SK-N-MC (cell line): ENCODE measurements around the gene CACNA1A.

Experiments used
- DNase-seq: peaks from one replicate; pipeline ENCODE4 v3.0.0-alpha.2; 2011; ENCODE audit warnings: low read depth, low spot score
- H3K27ac ChIP-seq: fragments of 200-600 bp; sonication (generic); 2 replicates; pipeline ENCODE4 v1.5.1; 2016; ENCODE audit warnings: mixed run types
- H3K36me3 ChIP-seq: fragments of 200-600 bp; sonication (generic); 2 replicates; pipeline ENCODE4 v1.6.1; 2017; ENCODE audit warnings: antibody characterized with exemption, low read length, mixed read lengths; ENCODE audit not compliant: insufficient read depth
- H3K4me3 ChIP-seq: fragments of 200-600 bp; sonication (generic); 2 replicates; pipeline ENCODE4 v1.5.1; 2016
- H3K9ac ChIP-seq: fragments of 200-600 bp; sonication (generic); 2 replicates; pipeline ENCODE4 v1.8.0; 2017; ENCODE audit warnings: mixed run types, mixed read lengths; ENCODE audit not compliant: insufficient read length
- H3K9me3 ChIP-seq: fragments of 200-600 bp; sonication (generic); 2 replicates; pipeline ENCODE4 v1.6.1; 2017; ENCODE audit warnings: low read depth, mild to moderate bottlenecking, antibody characterized with exemption, low read length, moderate library complexity, mixed read lengths
- EZH2 ChIP-seq: fragments of 200-600 bp; sonication (generic); IDR thresholded peaks from one replicate; pipeline ENCODE4 v1.6.1; 2017; ENCODE audit warnings: antibody characterized with exemption
- FOXP2 ChIP-seq: optimal IDR thresholded peaks from 2 replicates; pipeline ENCODE3; 2011; ENCODE audit warnings: mild to moderate bottlenecking, moderate library complexity; ENCODE audit not compliant: insufficient read depth; ENCODE audit errors: extremely low read length, control extremely low read depth
- POLR2AphosphoS5 ChIP-seq: IDR thresholded peaks from 2 replicates; pipeline ENCODE4 v1.6.1; 2012; ENCODE audit warnings: mild to moderate bottlenecking, low read depth, low read length, borderline replicate concordance

CACNA1A gene

DNA sequence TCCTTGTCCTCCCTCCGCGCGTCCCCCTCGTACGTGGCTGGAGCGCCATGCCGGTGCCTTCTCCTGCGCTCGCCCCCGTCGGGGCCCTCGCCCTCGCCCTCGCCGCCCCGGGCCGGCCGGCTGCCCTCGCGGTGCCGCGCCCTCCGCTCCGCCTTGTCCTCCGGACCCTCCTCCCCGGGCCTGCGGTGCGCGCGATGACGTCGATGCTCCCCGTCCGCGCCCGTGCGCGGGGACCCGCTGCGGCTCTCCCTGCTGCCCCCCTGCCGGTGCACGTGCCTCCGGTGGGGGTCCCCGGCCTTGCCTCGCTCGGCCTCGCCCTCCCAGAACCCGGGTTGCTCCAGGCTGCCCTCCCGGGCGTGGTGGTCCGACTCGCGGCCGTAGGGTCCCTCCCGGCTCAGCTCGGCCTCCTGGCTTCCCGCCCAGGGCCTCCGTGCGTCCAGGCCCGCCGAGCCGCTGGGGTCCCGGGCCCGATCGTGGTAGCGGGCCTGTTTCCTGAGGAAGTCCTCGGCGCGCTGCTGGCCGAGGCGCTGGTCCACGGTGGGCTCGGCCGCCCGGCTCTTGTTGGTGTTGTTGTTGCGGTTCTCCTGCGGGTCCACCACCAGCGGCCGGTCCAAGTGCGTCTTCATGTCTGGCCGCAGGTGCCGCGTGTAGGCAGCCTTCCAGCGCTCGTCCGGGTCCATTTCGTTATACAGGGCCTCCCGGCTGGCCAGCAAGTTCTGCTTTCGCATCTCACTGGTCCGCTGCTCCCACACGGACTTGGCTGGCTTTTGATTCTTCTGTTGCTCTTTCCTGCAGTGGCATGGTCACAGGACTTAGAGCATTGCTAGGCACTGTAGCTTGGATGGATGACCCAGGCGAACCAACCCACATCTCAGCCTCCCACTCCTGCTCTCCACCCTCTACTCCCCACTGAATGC is 207.5 kb downstream of the CACNA1A start:
- no peak for DNase-seq
- Histone ChIP-seq H3K4me3 (no peak overlapping the region), H3K36me3 (no peaks in the 10 kb centered on the region), H3K27ac (no peak overlapping the region), H3K9ac (no peak overlapping the region), H3K9me3 (no peaks in the 10 kb centered on the region)
- no peak for TF ChIP-seq POLR2AphosphoS5
- no peak for TF ChIP-seq FOXP2
- no peak for TF ChIP-seq EZH2

DNA sequence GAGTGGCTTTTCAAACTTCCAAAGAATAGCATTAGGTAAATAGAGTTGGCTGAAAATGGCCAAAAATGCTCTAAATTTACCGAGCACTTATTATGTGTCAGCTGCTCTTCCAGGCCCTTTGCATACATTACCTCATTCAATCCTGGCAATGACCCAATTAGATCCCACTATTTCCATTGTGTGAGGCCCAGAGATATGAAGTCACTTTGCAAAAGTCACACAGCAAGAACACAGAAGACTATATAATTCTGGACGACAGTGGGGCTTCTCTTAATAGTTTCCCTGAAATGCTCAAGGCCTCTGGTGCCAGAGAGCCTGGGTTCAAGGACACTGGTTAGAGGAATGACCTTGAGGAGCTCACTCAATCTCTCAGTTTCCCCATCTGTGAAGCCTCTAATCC is 209.3 kb downstream of the CACNA1A start:
- no peaks in the 10 kb centered on the region for H3K36me3 ChIP-seq
- H3K9ac ChIP-seq: no peak overlapping the region
- H3K4me3 ChIP-seq: no peak overlapping the region
- no peak for DNase-seq
- TF ChIP-seq FOXP2: no peak
- no peak for TF ChIP-seq POLR2AphosphoS5
- TF ChIP-seq EZH2: no peak
- H3K27ac ChIP-seq: no peak overlapping the region
- H3K9me3 ChIP-seq: no peaks in the 10 kb centered on the region

DNA sequence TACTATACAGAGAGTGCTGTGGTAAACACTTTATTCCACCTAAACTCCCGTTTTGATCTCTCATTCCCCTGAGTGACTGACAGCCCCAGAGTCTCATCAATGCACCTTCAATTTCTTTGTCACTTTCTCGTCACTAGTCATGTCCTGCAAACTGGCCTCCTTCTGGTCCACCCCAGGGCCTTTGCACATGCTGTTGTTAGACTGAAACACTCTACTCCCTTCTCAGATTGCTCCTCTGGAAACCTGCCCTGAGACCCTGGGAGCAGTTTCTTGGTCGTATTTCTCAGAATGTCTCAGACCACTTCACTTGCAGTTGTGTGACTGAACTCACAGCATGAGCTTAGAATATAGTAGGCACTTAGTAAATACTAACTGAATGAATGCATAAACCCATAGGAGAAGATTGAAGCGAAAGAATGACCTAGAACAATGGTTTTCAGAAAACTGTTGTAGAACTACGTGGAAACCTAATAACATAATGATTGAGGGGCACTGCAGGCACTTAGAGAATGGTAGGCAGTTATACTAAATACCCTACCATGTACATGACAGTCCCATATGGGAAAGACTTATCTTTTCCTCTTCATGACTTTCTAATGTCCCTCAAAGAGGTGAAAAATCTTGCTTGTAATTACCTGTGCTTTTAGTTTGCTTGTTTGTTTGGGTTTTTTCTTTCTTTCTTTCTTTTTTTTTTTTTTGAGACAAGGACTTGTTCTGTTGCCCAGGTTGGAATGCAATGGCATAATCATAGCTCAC is 211.3 kb downstream of the CACNA1A start:
- no peak overlapping the region for H3K9ac ChIP-seq
- H3K4me3 ChIP-seq: no peak overlapping the region
- TF ChIP-seq FOXP2: no peak
- TF ChIP-seq POLR2AphosphoS5: no peak
- TF ChIP-seq EZH2: no peak
- H3K36me3 ChIP-seq: no peaks in the 10 kb centered on the region
- no peak overlapping the region for H3K27ac ChIP-seq
- no peak for DNase-seq
- no peaks in the 10 kb centered on the region for H3K9me3 ChIP-seq

DNA sequence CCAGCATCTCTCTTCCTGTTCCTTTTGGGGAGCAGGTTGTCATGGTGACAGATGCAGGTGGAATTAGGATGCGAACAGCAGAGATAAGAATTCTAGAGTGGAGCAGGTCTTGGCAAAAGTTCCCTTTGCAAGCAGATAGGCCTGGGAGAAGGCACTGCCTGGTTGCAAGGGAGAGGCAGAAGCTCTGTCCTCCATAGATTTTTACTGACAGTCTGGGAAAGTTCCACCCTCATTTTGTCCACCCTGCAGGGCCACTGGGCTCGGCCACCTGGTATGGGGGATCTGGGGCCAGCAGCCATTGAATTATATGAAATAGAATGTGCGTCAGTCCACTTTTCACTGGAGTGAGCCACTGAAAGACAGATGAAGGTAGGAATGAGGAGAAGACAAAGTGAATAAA is 214.4 kb downstream of the CACNA1A start:
- no peak overlapping the region for H3K27ac ChIP-seq
- no peak overlapping the region for H3K9ac ChIP-seq
- H3K9me3 ChIP-seq: no peaks in the 10 kb centered on the region
- H3K4me3 ChIP-seq: no peak overlapping the region
- H3K36me3 ChIP-seq: no peaks in the 10 kb centered on the region
- no peak for DNase-seq
- TF ChIP-seq POLR2AphosphoS5 (no peak), EZH2 (no peak), FOXP2 (no peak)

DNA sequence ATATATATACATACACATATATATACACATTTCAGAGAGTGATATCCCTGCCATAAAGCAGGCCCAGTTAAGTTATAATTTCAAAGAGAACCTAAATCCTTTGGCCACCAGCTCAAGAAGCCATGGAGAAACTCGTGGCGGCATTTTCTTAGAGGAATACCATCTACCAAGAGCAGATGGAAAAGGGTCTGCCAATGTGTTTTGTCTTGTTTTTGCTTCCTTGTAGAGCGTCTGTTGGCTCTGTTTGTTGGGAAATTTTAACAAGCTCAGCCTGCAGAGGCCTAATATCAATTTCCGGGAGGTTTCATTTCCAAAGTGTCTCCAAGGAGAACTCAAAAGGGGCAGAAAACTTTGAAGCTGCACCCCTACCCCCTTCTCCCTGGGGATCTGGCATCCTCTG is 215.5 kb downstream of the CACNA1A start:
- no peak for DNase-seq
- Histone ChIP-seq H3K9me3 (no peaks in the 10 kb centered on the region), H3K36me3 (no peaks in the 10 kb centered on the region), H3K9ac (no peak overlapping the region), H3K27ac (no peak overlapping the region), H3K4me3 (no peak overlapping the region)
- TF ChIP-seq POLR2AphosphoS5 (no peak), EZH2 (no peak), FOXP2 (no peak)

DNA sequence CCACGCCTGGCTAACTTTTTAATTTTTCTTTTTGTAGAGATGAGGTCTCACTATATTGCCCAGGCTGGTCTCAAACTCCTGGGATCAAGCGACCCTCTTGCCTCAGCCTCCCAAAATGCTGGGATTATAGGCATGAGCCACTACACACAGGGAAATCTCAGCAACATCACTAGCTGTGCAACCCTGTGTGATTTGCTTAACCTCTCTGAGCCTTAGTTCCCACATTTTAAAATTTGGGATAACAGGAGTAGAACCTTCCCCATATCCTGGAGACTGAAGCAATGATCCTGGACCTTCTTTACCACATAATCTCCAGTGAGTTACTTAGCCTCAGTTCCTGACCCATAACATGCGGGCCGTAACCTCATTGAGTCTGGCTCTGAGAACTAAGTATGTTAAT is 217.0 kb downstream of the CACNA1A start:
- Histone ChIP-seq H3K27ac (no peak overlapping the region), H3K9ac (no peak overlapping the region), H3K4me3 (no peak overlapping the region), H3K36me3 (no peaks in the 10 kb centered on the region), H3K9me3 (no peaks in the 10 kb centered on the region)
- DNase-seq: no peak
- TF ChIP-seq FOXP2: no peak
- no peak for TF ChIP-seq POLR2AphosphoS5
- no peak for TF ChIP-seq EZH2

DNA sequence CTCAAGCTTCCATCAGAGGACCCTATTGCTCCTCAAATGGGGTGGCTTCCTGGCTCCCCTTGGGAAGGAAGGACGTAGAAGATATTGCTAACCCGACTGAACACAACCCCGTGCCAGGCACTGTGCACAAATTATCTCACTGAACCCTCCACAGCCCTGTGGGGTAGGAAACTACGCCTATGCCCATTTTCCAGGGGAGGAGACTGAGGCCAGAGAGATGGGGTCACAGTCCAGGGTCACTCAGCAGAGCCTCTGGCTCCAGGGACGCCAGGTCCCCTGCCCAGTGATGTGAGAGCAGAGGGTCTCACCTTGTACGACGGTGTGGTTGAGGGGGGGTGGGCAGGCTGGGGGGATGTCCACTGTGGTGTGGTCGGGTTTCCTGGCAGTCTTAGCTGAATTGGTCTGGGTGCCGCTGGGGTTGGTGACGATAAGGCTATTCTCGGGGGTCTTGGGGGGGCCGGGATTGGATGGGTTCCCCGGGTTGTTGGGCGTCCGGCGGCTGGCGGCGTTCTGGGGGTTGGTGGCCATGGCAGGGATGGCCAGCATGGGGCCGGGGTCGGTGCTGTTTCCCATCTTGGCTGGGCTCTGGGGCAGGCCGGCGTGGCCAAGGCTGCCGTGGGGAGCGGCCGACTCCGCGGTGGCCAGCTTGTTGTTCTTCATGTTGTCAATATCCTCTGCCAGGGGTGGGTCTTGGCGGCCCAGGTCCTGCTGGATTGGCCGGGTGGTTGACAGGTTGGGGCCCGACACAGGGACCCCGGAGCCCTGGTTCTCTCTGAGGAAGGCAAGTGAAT is 219.9 kb downstream of the CACNA1A start:
- Histone ChIP-seq H3K9me3 (no peaks in the 10 kb centered on the region), H3K4me3 (no peak overlapping the region), H3K27ac (no peak overlapping the region), H3K36me3 (no peaks in the 10 kb centered on the region), H3K9ac (no peak overlapping the region)
- no peak for TF ChIP-seq POLR2AphosphoS5
- TF ChIP-seq FOXP2: no peak
- TF ChIP-seq EZH2: no peak
- DNase-seq: no peak
